B cell (primary cell): ENCODE data around the gene NEUROD1. TPM values are rescaled to one million over a fixed set of nuclear protein-coding genes. Genes with fewer than 3 reads are reported as not detected.
"Not testable (repeated sequence)": the region's sequence is repeated elsewhere in the genome, so short reads cannot be mapped to it uniquely, and the experiment has no call there.

ENCODE experiments used
- ATAC-seq: fragments of 200-7000 bp; cut with Tn5 transposase; one replicate; pipeline ENCODE4 v1.10.0; 2021; ENCODE audit warnings: low read depth, mild to moderate bottlenecking, moderate number of reproducible peaks, moderate library complexity
- CTCF ChIA-PET: fragments of 350-600 bp; sonication (Branson Sonifier 250); formaldehyde crosslinking; loops from one replicate; lab custom pipeline; 2021; ENCODE audit warnings: antibody characterized with exemption, inconsistent platforms; lab: Charles Lee
- POLR2A ChIA-PET: fragments of 350-600 bp; sonication (Branson Sonifier 250); formaldehyde crosslinking; loops from one replicate; lab custom pipeline; 2021; ENCODE audit warnings: antibody characterized with exemption; lab: Charles Lee
- DNase-seq: peaks from one replicate; pipeline ENCODE4 v3.0.0; 2013
- H2AFZ ChIP-seq: 2 replicates; pipeline ENCODE4 v1.6.1; 2012; ENCODE audit warnings: mild to moderate bottlenecking, low read depth, low read length; ENCODE audit not compliant: insufficient read depth, poor library complexity, severe bottlenecking
- H3K27ac ChIP-seq, 2 donors: 1 replicate in 1 of 2; 2 replicates in 1 of 2; pipeline ENCODE4 v1.5.1; 2012 to 2013; ENCODE audit warnings: low read length in 2 of 2, mild to moderate bottlenecking in 2 of 2, moderate library complexity in 1 of 2
- H3K27me3 ChIP-seq, 4 experiments: fragments of 200-600 bp in 1 of 4; sonication (generic) in 1 of 4; replicated peaks in 1 of 4; 1 replicate in 2 of 4; 2 replicates in 2 of 4; pipeline versions ENCODE4 v1.6.1 to v1.7.0; 2013 to 2016; ENCODE audit warnings: low read length in 3 of 4, mild to moderate bottlenecking in 2 of 4, mixed read lengths in 1 of 4, moderate library complexity in 1 of 4; ENCODE audit not compliant: insufficient read depth in 4 of 4, control insufficient read depth in 3 of 4; ENCODE audit errors: control extremely low read depth in 1 of 4
- H3K36me3 ChIP-seq, 2 experiments: replicated peaks in 1 of 2; 1 replicate in 1 of 2; 2 replicates in 1 of 2; pipeline versions ENCODE4 v1.6.1 to v1.7.1; 2013; ENCODE audit warnings: low read length in 1 of 2; ENCODE audit not compliant: insufficient read depth in 2 of 2, control insufficient read depth in 1 of 2; ENCODE audit errors: control extremely low read depth in 1 of 2, extremely low read depth in 1 of 2
- H3K4me1 ChIP-seq, 2 donors: fragments of 200-600 bp in 1 of 2; sonication (generic) in 1 of 2; 1 replicate in 1 of 2; 2 replicates in 1 of 2; pipeline versions ENCODE4 v1.5.1 to v1.6.1; 2013 to 2017; ENCODE audit warnings: low read length in 2 of 2; ENCODE audit not compliant: control insufficient read depth in 2 of 2, insufficient read depth in 2 of 2
- H3K4me2 ChIP-seq: replicated peaks from 2 replicates; pipeline ENCODE3; 2012; ENCODE audit warnings: mild to moderate bottlenecking, low read depth, low read length; ENCODE audit not compliant: poor library complexity, severe bottlenecking
- H3K4me3 ChIP-seq, 5 experiments: fragments of 200-600 bp in 1 of 5; sonication (generic) in 1 of 5; 1 replicate in 3 of 5; 2 replicates in 2 of 5; pipeline versions ENCODE4 v1.5.1 to v1.7.0; 2011 to 2016; ENCODE audit warnings: low read length in 4 of 5, mild to moderate bottlenecking in 4 of 5, low read depth in 2 of 5, control low read depth in 1 of 5, moderate library complexity in 1 of 5; ENCODE audit not compliant: insufficient read depth in 1 of 5; ENCODE audit errors: control extremely low read depth in 1 of 5, extremely low read depth in 1 of 5
- H3K79me2 ChIP-seq: fragments of 200-600 bp; sonication (generic); one replicate; pipeline ENCODE4 v1.6.0; 2016; ENCODE audit warnings: low read length; ENCODE audit not compliant: control insufficient read depth, insufficient read depth
- H3K9ac ChIP-seq: fragments of 200-600 bp; sonication (generic); 2 replicates; pipeline ENCODE4 v1.6.1; 2017; ENCODE audit warnings: mild to moderate bottlenecking, low read length, moderate library complexity
- H3K9me3 ChIP-seq, 3 donors: one replicate each; pipeline versions ENCODE4 v1.6.1 to v1.7.1; 2013; ENCODE audit warnings: low read length in 2 of 3; ENCODE audit not compliant: control insufficient read depth in 2 of 3, insufficient read depth in 1 of 3; ENCODE audit errors: control extremely low read depth in 1 of 3
- H4K20me1 ChIP-seq: 2 replicates; pipeline ENCODE4 v1.6.0; 2012; ENCODE audit warnings: mild to moderate bottlenecking, low read length; ENCODE audit not compliant: insufficient read depth, control insufficient read depth, poor library complexity, severe bottlenecking
- H3K27ac Mint-ChIP-seq: one replicate; pipeline ENCODE4 v1.8.0; 2021; ENCODE audit warnings: mixed read lengths
- H3K27me3 Mint-ChIP-seq: one replicate; pipeline ENCODE4 v1.8.0; 2021; ENCODE audit warnings: mixed read lengths
- H3K4me1 Mint-ChIP-seq: one replicate; pipeline ENCODE4 v1.8.0; 2021; ENCODE audit warnings: mixed read lengths
- H3K4me3 Mint-ChIP-seq: one replicate; pipeline ENCODE4 v1.8.0; 2021; ENCODE audit warnings: mixed read lengths
- H3K9me3 Mint-ChIP-seq: one replicate; pipeline ENCODE4 v1.8.0; 2022; ENCODE audit warnings: mixed read lengths; ENCODE audit not compliant: insufficient read depth
- CTCF ChIP-seq: fragments of 200-600 bp; IDR thresholded peaks from one replicate; pipeline ENCODE4 v1.8.0; 2022; ENCODE audit warnings: antibody characterized with exemption, mild to moderate bottlenecking
- EZH2 ChIP-seq: IDR thresholded peaks from 2 replicates; pipeline ENCODE4 v1.6.1; 2012; ENCODE audit warnings: borderline replicate concordance, low read depth, mild to moderate bottlenecking, moderate library complexity, low read length; ENCODE audit not compliant: insufficient read depth, poor library complexity, severe bottlenecking
- WGBS: methylation state at CpG from one replicate; pipeline ENCODE4 v1.1.5; 2013; ENCODE audit warnings: missing lambda C conversion rate; ENCODE audit not compliant: insufficient coverage; 5-methylcytosine and 5-hydroxymethylcytosine counted together
- intact Hi-C: fragments of 100-400 bp; cut with micrococcal nuclease; formaldehyde crosslinking; loops from one replicate; pipeline ENCODE4 v1.10.0; 2022
- polyA plus RNA-seq: library from polyadenylated mRNA; depleted of rRNA; stranded (reverse); fragments of >200 nt; gene quantifications from 2 replicates; pipeline ENCODE4 v1.2.3, GENCODE V29; 2012
- total RNA-seq, 2 donors: library from RNA; stranded (reverse); fragments of 120-200 nt in 1 of 2; gene quantifications; 1 replicate in 1 of 2; 2 replicates in 1 of 2; pipeline versions ENCODE4 v1.2.3 to v1.2.4, GENCODE V29; 2013 to 2022

The NEUROD1 gene
- total and polyA plus RNA-seq, 2 donors (not counting 1 experiment from before 2014, with no cell fraction given): not detected

GRCh38 chr2:181715033-181715630, 34.8 kb upstream of the NEUROD1 start:
- H3K27ac Mint-ChIP-seq: no peak overlapping the region
- ChIA-PET CTCF (interaction anchor here (0.6 to 4.6 kb wide), 48 partner anchors 8 to 1597 kb away, joined by 3 to 96 read pairs (median 4); partner anchors contain the start of gene UBE2E3), POLR2A (no interaction called here)
- Histone ChIP-seq H3K9ac (no peak overlapping the region), H3K4me1 (no peaks in the 10 kb centered on the region), H3K79me2 (no peaks in the 10 kb centered on the region), H3K27me3 (no peaks in the 10 kb centered on the region), H4K20me1 (no peaks in the 10 kb centered on the region), H3K27ac (no peak overlapping the region), H3K4me3 (no peak overlapping the region), H3K9me3 (no peaks in the 10 kb centered on the region), H3K36me3 (no peaks in the 10 kb centered on the region), H2AFZ (peak overlapping the region; percentile 44), H3K4me2 (no peak overlapping the region)
- no peaks in the 10 kb centered on the region for H3K4me1 Mint-ChIP-seq
- TF ChIP-seq CTCF (peak; percentile 84), EZH2 (no peak)
- no peaks in the 10 kb centered on the region for H3K9me3 Mint-ChIP-seq
- ATAC-seq: peak; percentile 69
- DNase-seq: peak; percentile 78
- no peaks in the 10 kb centered on the region for H3K27me3 Mint-ChIP-seq
- intact Hi-C loops: loop anchor here (1.0 to 5.0 kb wide), 7 partner anchors 143 to 1591 kb away; no protein-coding TSS in a partner anchor
- no CpG with 5 or more reads among the region's 2 CpGs for WGBS
- no peak overlapping the region for H3K4me3 Mint-ChIP-seq

DNA sequence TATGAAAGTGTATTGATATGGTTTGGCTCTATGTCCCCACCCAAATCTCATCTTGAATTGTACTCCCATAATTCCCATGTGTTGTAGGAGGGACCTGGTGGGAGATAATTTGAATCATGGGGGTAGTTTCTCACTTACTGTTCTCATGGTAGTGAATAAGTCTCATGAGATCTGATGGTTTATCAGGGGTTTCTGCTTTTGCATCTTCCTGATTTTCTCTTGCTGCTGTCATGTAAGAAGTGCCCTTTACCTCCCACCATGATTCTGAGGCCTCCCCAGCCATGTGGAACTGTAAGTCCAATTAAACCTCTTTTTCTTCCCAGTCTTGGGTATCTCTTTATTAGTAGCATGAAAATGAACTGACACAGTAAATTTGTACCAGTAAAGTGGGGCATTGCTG, 30.7 kb upstream of the NEUROD1 start:
- H3K4me3 ChIP-seq, H3K79me2 ChIP-seq, H3K27me3 ChIP-seq, intact Hi-C loops, H4K20me1 ChIP-seq, ATAC-seq, H3K27me3 Mint-ChIP-seq, H3K4me1 ChIP-seq, DNase-seq, H2AFZ ChIP-seq, H3K4me3 Mint-ChIP-seq, CTCF ChIA-PET, POLR2A ChIA-PET, H3K4me2 ChIP-seq, H3K27ac ChIP-seq, H3K27ac Mint-ChIP-seq, H3K9me3 ChIP-seq, H3K36me3 ChIP-seq, H3K4me1 Mint-ChIP-seq, H3K9ac ChIP-seq, H3K9me3 Mint-ChIP-seq: not testable (repeated sequence)

- H4K20me1 ChIP-seq, intact Hi-C loops, H3K4me1 ChIP-seq, H3K9me3 ChIP-seq, H3K9ac ChIP-seq, ATAC-seq, H3K9me3 Mint-ChIP-seq, POLR2A ChIA-PET, H3K36me3 ChIP-seq, H3K27ac ChIP-seq, H3K27ac Mint-ChIP-seq, H3K79me2 ChIP-seq, H2AFZ ChIP-seq, H3K27me3 ChIP-seq, CTCF ChIA-PET, H3K4me2 ChIP-seq, DNase-seq, H3K4me3 Mint-ChIP-seq, H3K4me1 Mint-ChIP-seq, H3K4me3 ChIP-seq: not testable (repeated sequence)
- WGBS: 100% methylated on average over 2 of the region's 3 CpGs
- peaks cover 15% of the 10 kb centered on the region for H3K27me3 Mint-ChIP-seq
These were observed 22.2 kb upstream of the NEUROD1 start for GRCh38 chr2:181702519-181702918.
